H1 (cell line): Measurements from ENCODE around the gene HECTD4.

Experiments used
- BACH1 ChIP-seq: IDR thresholded peaks from 2 replicates; pipeline ENCODE4 v1.6.1; 2012; ENCODE audit warnings: low read length, improper control_type of control experiment
- BRCA1 ChIP-seq: IDR thresholded peaks from 2 replicates; pipeline ENCODE4 v1.6.1; 2012; ENCODE audit warnings: low read depth, low read length, improper control_type of control experiment
- CHD1 ChIP-seq: IDR thresholded peaks from 2 replicates; pipeline ENCODE4 v1.6.1; 2012; ENCODE audit warnings: low read depth, low read length, improper control_type of control experiment
- CHD2 ChIP-seq: IDR thresholded peaks from 2 replicates; pipeline ENCODE4 v1.6.1; 2012; ENCODE audit warnings: low read length, improper control_type of control experiment
- GABPA ChIP-seq: IDR thresholded peaks from 2 replicates; pipeline ENCODE4 v1.6.1; 2011; ENCODE audit warnings: mild to moderate bottlenecking, low read length, moderate library complexity, borderline replicate concordance; ENCODE audit not compliant: insufficient read depth
- KDM4A ChIP-seq: IDR thresholded peaks from one replicate; pipeline ENCODE4 v1.7.1; 2012; ENCODE audit warnings: low read depth, mild to moderate bottlenecking, moderate library complexity, low read length, inconsistent platforms; ENCODE audit not compliant: severe bottlenecking
- NRF1 ChIP-seq: IDR thresholded peaks from 2 replicates; pipeline ENCODE4 v1.6.1; 2011; ENCODE audit warnings: mild to moderate bottlenecking, low read depth, low read length, improper control_type of control experiment
- POLR2A ChIP-seq, 2 experiments: IDR thresholded peaks; 1 replicate in 1 of 2; 2 replicates in 1 of 2; pipeline ENCODE4 v1.6.1; 2011; ENCODE audit warnings: low read depth in 2 of 2, low read length in 2 of 2, mild to moderate bottlenecking in 2 of 2; ENCODE audit errors: control extremely low read depth in 1 of 2
- POLR2AphosphoS5 ChIP-seq: IDR thresholded peaks from 2 replicates; pipeline ENCODE4 v1.6.1; 2011; ENCODE audit warnings: low read depth, low read length
- RAD21 ChIP-seq, 2 experiments: IDR thresholded peaks in 1 of 2; conservative IDR thresholded peaks in 1 of 2; 2 replicates each; pipeline ENCODE4 v1.6.1; 2011; ENCODE audit warnings: low read depth in 2 of 2, low read length in 2 of 2, improper control_type of control experiment in 1 of 2, inconsistent platforms in 1 of 2, mild to moderate bottlenecking in 1 of 2, moderate library complexity in 1 of 2
- SP2 ChIP-seq: IDR thresholded peaks from 2 replicates; pipeline ENCODE4 v1.6.1; 2012; ENCODE audit warnings: mild to moderate bottlenecking, low read length, inconsistent platforms
- TF ChIP-seq, protein P1 (sequence below), 3 experiments: IDR thresholded peaks; 1 replicate in 2 of 3; 2 replicates in 1 of 3; pipeline versions ENCODE4 v1.5.1 to v1.6.1; 2011; ENCODE audit warnings: low read length in 3 of 3, mild to moderate bottlenecking in 3 of 3, inconsistent platforms in 2 of 3, low read depth in 1 of 3, moderate library complexity in 1 of 3; ENCODE audit not compliant: insufficient read depth in 1 of 3; ENCODE audit errors: control extremely low read depth in 1 of 3
- TF ChIP-seq, protein P2 (sequence below): IDR thresholded peaks from 2 replicates; pipeline ENCODE4 v1.6.1; 2011; ENCODE audit warnings: low read length, improper control_type of control experiment
- TF ChIP-seq, protein P3 (sequence below): IDR thresholded peaks from 2 replicates; pipeline ENCODE4 v1.6.1; 2012; ENCODE audit warnings: inconsistent platforms

DNA sequence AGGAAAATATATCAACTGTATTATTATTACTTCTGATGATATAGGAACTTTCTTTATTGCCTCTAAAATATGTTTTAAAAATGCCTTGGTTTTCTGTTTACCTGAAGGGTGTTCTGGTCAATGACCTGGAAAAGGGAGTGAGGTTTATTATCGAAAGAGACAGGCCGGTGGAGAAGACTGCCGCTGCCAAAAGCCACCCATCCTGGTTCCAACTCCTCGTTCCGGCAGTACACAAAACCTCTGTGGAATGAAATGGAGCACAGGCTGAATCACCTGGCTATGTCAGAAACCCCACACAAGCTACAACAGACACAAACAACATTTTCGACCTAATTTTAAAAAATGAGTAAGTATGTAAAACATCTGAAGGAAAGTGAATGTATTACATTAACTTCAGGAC lies 73.6 kb downstream of the HECTD4 start:
- TF ChIP-seq RAD21 (IDR thresholded peaks at IDR 0.05 in 1 of 2, conservative IDR thresholded peaks at IDR 0.05 in 1 of 2; ENCODE audit: low read depth in 2 of 2, low read length in 2 of 2) (no peak), POLR2AphosphoS5 (no peak), KDM4A (no peak), CHD2 (no peak), BRCA1 (no peak), NRF1 (no peak), POLR2A (IDR thresholded peaks at IDR 0.05; ENCODE audit: control extremely low read depth in 1 of 2, low read depth in 2 of 2, low read length in 2 of 2) (no peak), SP2 (no peak), BACH1 (no peak), GABPA (no peak), CHD1 (no peak)
- TF ChIP-seq, protein P1, sequence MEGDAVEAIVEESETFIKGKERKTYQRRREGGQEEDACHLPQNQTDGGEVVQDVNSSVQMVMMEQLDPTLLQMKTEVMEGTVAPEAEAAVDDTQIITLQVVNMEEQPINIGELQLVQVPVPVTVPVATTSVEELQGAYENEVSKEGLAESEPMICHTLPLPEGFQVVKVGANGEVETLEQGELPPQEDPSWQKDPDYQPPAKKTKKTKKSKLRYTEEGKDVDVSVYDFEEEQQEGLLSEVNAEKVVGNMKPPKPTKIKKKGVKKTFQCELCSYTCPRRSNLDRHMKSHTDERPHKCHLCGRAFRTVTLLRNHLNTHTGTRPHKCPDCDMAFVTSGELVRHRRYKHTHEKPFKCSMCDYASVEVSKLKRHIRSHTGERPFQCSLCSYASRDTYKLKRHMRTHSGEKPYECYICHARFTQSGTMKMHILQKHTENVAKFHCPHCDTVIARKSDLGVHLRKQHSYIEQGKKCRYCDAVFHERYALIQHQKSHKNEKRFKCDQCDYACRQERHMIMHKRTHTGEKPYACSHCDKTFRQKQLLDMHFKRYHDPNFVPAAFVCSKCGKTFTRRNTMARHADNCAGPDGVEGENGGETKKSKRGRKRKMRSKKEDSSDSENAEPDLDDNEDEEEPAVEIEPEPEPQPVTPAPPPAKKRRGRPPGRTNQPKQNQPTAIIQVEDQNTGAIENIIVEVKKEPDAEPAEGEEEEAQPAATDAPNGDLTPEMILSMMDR (IDR thresholded peaks at IDR 0.05; ENCODE audit: control extremely low read depth in 1 of 3, insufficient read depth in 1 of 3, low read depth in 1 of 3, low read length in 3 of 3): no peak
- TF ChIP-seq, protein P2, sequence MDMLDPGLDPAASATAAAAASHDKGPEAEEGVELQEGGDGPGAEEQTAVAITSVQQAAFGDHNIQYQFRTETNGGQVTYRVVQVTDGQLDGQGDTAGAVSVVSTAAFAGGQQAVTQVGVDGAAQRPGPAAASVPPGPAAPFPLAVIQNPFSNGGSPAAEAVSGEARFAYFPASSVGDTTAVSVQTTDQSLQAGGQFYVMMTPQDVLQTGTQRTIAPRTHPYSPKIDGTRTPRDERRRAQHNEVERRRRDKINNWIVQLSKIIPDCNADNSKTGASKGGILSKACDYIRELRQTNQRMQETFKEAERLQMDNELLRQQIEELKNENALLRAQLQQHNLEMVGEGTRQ: no peak
- TF ChIP-seq, protein P3, sequence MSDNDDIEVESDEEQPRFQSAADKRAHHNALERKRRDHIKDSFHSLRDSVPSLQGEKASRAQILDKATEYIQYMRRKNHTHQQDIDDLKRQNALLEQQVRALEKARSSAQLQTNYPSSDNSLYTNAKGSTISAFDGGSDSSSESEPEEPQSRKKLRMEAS: no peak
